Subcutaneous adipose tissue (tissue), 4 donors: ENCODE measurements around the gene GDPGP1. TPM values are rescaled to one million over a fixed set of nuclear protein-coding genes. Genes with fewer than 3 reads are reported as not detected.

Source experiments
- CTCF ChIP-seq: fragments of 450-650 bp; IDR thresholded peaks from one replicate; pipeline ENCODE4 v1.5.1; 2016; ENCODE audit warnings: low read depth, mild to moderate bottlenecking, control low read depth, antibody characterized with exemption, moderate library complexity
- total RNA-seq, 4 donors: library from RNA; depleted of rRNA; stranded (reverse); fragments of >200 nt; gene quantifications; one replicate each; pipeline ENCODE4 v1.1.0, GENCODE V29; 2016

The GDPGP1 gene
- total RNA-seq, 4 donors from 2014 or later, result 2.6 to 5.9 (median 3.6) TPM

DNA sequence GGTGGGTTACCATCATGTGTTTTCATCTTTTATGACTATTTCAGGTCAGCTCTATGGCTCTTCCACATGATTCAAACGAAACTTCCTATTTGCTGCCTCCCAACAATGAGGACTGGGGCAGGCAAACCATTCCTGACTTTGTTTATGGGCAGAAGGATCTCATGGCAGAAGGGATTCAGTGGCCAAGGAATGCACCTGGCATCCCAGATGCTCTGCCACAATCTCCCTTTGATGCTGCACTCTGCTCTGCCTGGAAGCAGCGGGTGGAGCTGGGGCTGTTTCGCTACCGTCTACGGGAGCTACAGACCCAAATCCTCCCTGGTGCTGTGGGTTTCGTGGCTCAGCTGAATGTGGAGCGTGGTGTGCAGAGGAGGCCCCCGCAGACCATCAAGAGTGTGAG, 6.8 kb downstream of the GDPGP1 start:
- no peak for TF ChIP-seq CTCF

- no peak for TF ChIP-seq CTCF
Measured at GRCh38 chr15:90241343-90242192, 7.6 kb downstream of the GDPGP1 start.

- TF ChIP-seq CTCF, result no peak
Measured at GRCh38 chr15:90243943-90244639, 10.1 kb downstream of the GDPGP1 start.

- TF ChIP-seq CTCF, result no peak
Measured at GRCh38 chr15:90248789-90249202, 14.8 kb downstream of the GDPGP1 start.

GRCh38 chr15:90249203-90249863, 15.3 kb downstream of the GDPGP1 start, which contains the start of gene TTLL13:
Gene TTLL13, plus strand, starts transcription at chr15:90249556. Its CDS starts 1,075 bp downstream, at chr15:90250631.
- no peak for TF ChIP-seq CTCF

GRCh38 chr15:90257776-90258175, 23.8 kb downstream of the GDPGP1 start:
- TF ChIP-seq CTCF, result no peak

GRCh38 chr15:90259524-90259923, 25.5 kb downstream of the GDPGP1 start:
- TF ChIP-seq CTCF, result no peak
